SK-N-SH treated with all-trans-retinoic acid at 6 μM for 48 hours (cell line): ENCODE results near the gene GJA9.

Experiments
- ATAC-seq: fragments of 200-7000 bp; cut with Tn5 transposase; 3 replicates; pipeline ENCODE4 v1.9.1; 2020; ENCODE audit warnings: mild to moderate bottlenecking, moderate library complexity
- ARNTL ChIP-seq: fragments of 450-650 bp; formaldehyde crosslinking; IDR thresholded peaks from 2 replicates; pipeline ENCODE4 v1.5.0; 2020; ENCODE audit warnings: low read depth, mild to moderate bottlenecking, moderate library complexity, borderline replicate concordance
- BACH2 ChIP-seq: fragments of 250-450 bp; sonication (Bioruptor Pico); IDR thresholded peaks from 2 replicates; pipeline ENCODE4 v1.9.0; 2021; ENCODE audit warnings: mild to moderate bottlenecking, borderline replicate concordance
- CREB5 ChIP-seq: fragments of 250-450 bp; sonication (Bioruptor Pico); IDR thresholded peaks from 2 replicates; pipeline ENCODE4 v1.5.1; 2020; ENCODE audit warnings: low read depth, mild to moderate bottlenecking, moderate library complexity
- CSDC2 ChIP-seq: fragments of 250-450 bp; sonication (Bioruptor Pico); IDR thresholded peaks from 2 replicates; pipeline ENCODE4 v1.5.0; 2020; ENCODE audit warnings: mild to moderate bottlenecking, moderate library complexity
- CSRNP3 ChIP-seq: fragments of 250-450 bp; sonication (Bioruptor Pico); IDR thresholded peaks from 2 replicates; pipeline ENCODE4 v1.5.1; 2021; ENCODE audit warnings: mild to moderate bottlenecking, moderate library complexity
- ESRRG ChIP-seq: fragments of 250-450 bp; sonication (Bioruptor Pico); IDR thresholded peaks from 2 replicates; pipeline ENCODE4 v1.6.1; 2021; ENCODE audit warnings: mild to moderate bottlenecking
- GLIS3 ChIP-seq: fragments of 250-450 bp; sonication (Bioruptor Pico); IDR thresholded peaks from 2 replicates; pipeline ENCODE4 v1.5.0; 2020; ENCODE audit warnings: mild to moderate bottlenecking, moderate library complexity
- ISL1 ChIP-seq: fragments of 250-450 bp; sonication (Bioruptor Pico); IDR thresholded peaks from 2 replicates; pipeline ENCODE4 v2.1.2; 2022; ENCODE audit warnings: mild to moderate bottlenecking, moderate library complexity
- OSR1 ChIP-seq: fragments of 250-450 bp; sonication (Bioruptor Pico); IDR thresholded peaks from 2 replicates; pipeline ENCODE4 v1.8.0; 2022; ENCODE audit warnings: moderate library complexity, mild to moderate bottlenecking, inconsistent platforms
- PATZ1 ChIP-seq: fragments of 250-450 bp; sonication (Bioruptor Pico); IDR thresholded peaks from 2 replicates; pipeline ENCODE4 v1.8.0; 2020; ENCODE audit warnings: mild to moderate bottlenecking, moderate library complexity, borderline replicate concordance
- POU6F1 ChIP-seq: fragments of 250-450 bp; sonication (Bioruptor Pico); IDR thresholded peaks from 2 replicates; pipeline ENCODE4 v1.8.0; 2021; ENCODE audit warnings: low read depth, mild to moderate bottlenecking, moderate library complexity, borderline replicate concordance
- PPARA ChIP-seq: fragments of 250-450 bp; sonication (Bioruptor Pico); IDR thresholded peaks from 2 replicates; pipeline ENCODE4 v1.5.0; 2020; ENCODE audit warnings: mild to moderate bottlenecking, borderline replicate concordance
- RARB ChIP-seq: fragments of 250-450 bp; sonication (Bioruptor Pico); IDR thresholded peaks from 2 replicates; pipeline ENCODE4 v1.8.0; 2021; ENCODE audit warnings: mild to moderate bottlenecking, moderate library complexity
- SNAI2 ChIP-seq: fragments of 250-450 bp; sonication (Bioruptor Pico); IDR thresholded peaks from 2 replicates; pipeline ENCODE4 v1.5.0; 2020; ENCODE audit warnings: mild to moderate bottlenecking, moderate library complexity
- TCF4 ChIP-seq: fragments of 250-450 bp; sonication (Bioruptor Pico); IDR thresholded peaks from 2 replicates; pipeline ENCODE4 v1.8.0; 2021; ENCODE audit warnings: mild to moderate bottlenecking, moderate library complexity, borderline replicate concordance
- TOX ChIP-seq: fragments of 250-450 bp; sonication (Bioruptor Pico); IDR thresholded peaks from 2 replicates; pipeline ENCODE4 v1.8.0; 2021; ENCODE audit warnings: mild to moderate bottlenecking, moderate library complexity, borderline replicate concordance
- TSHZ2 ChIP-seq: fragments of 250-450 bp; sonication (Bioruptor Pico); IDR thresholded peaks from 2 replicates; pipeline ENCODE4 v1.5.0; 2020; ENCODE audit warnings: mild to moderate bottlenecking, moderate library complexity
- ZC3H10 ChIP-seq: fragments of 250-450 bp; sonication (Bioruptor Pico); IDR thresholded peaks from 2 replicates; pipeline ENCODE4 v1.5.1; 2021; ENCODE audit warnings: mild to moderate bottlenecking, moderate library complexity
- ZFP3 ChIP-seq: fragments of 250-450 bp; sonication (Bioruptor Pico); IDR thresholded peaks from 2 replicates; pipeline ENCODE4 v1.5.0; 2020; ENCODE audit warnings: mild to moderate bottlenecking, moderate library complexity
- ZFP30 ChIP-seq: fragments of 450-650 bp; formaldehyde crosslinking; IDR thresholded peaks from 2 replicates; pipeline ENCODE4 v1.5.0; 2022; ENCODE audit warnings: mild to moderate bottlenecking, moderate library complexity
- ZNF565 ChIP-seq: fragments of 450-650 bp; formaldehyde crosslinking; conservative IDR thresholded peaks from 2 replicates; pipeline ENCODE4 v1.5.0; 2020; ENCODE audit warnings: low read depth, mild to moderate bottlenecking, moderate library complexity
- ZNF70 ChIP-seq: fragments of 450-650 bp; formaldehyde crosslinking; IDR thresholded peaks from 2 replicates; pipeline ENCODE4 v1.5.0; 2020; ENCODE audit warnings: mild to moderate bottlenecking, moderate library complexity
- ZNF8 ChIP-seq: fragments of 450-650 bp; formaldehyde crosslinking; IDR thresholded peaks from 2 replicates; pipeline ENCODE4 v1.5.0; 2020; ENCODE audit warnings: mild to moderate bottlenecking, moderate library complexity

Gene GJA9

GRCh38 chr1:38833146-38833545, 48.2 kb downstream of the GJA9 start:
- no peak for ATAC-seq
- no peak for TF ChIP-seq ZFP3 (CRISPR knock-in tag)
- TF ChIP-seq OSR1 (CRISPR knock-in tag), result no peak
- TF ChIP-seq ARNTL (CRISPR knock-in tag), result no peak
- TF ChIP-seq PATZ1 (CRISPR knock-in tag), result no peak
- no peak for TF ChIP-seq ZFP30 (CRISPR knock-in tag)
- TF ChIP-seq ISL1 (CRISPR knock-in tag), result no peak
- TF ChIP-seq ZNF565 (CRISPR knock-in tag), result no peak
- TF ChIP-seq TCF4 (CRISPR knock-in tag), result no peak
- no peak for TF ChIP-seq GLIS3
- TF ChIP-seq CREB5 (CRISPR knock-in tag), result no peak
- TF ChIP-seq ZC3H10 (CRISPR knock-in tag), result no peak
- no peak for TF ChIP-seq PPARA
- no peak for TF ChIP-seq TSHZ2

- TF ChIP-seq CSDC2 (CRISPR knock-in tag), result no peak
- no peak for TF ChIP-seq PATZ1 (CRISPR knock-in tag)
- TF ChIP-seq ZNF8, result no peak
- TF ChIP-seq RARB (CRISPR knock-in tag), result no peak
- TF ChIP-seq GLIS3, result no peak
- TF ChIP-seq ZFP3 (CRISPR knock-in tag), result no peak
- no peak for TF ChIP-seq TCF4 (CRISPR knock-in tag)
- TF ChIP-seq PPARA, result no peak
- no peak for TF ChIP-seq ARNTL (CRISPR knock-in tag)
- TF ChIP-seq POU6F1 (CRISPR knock-in tag), result no peak
- TF ChIP-seq ESRRG (CRISPR knock-in tag), result no peak
- no peak for TF ChIP-seq CREB5 (CRISPR knock-in tag)
- TF ChIP-seq TOX (CRISPR knock-in tag), result no peak
- no peak for TF ChIP-seq CSRNP3 (CRISPR knock-in tag)
- no peak for TF ChIP-seq BACH2 (CRISPR knock-in tag)
- TF ChIP-seq OSR1 (CRISPR knock-in tag), result no peak
- no peak for TF ChIP-seq TSHZ2
- no peak for TF ChIP-seq ZNF70 (CRISPR knock-in tag)
- TF ChIP-seq ZC3H10 (CRISPR knock-in tag), result no peak
- TF ChIP-seq SNAI2, result no peak
Observed at GRCh38 chr1:38832370-38832734, 49.0 kb downstream of the GJA9 start.

More at GRCh38 chr1:38832370-38832734, 49.0 kb downstream of the GJA9 start:
- no peak for ATAC-seq
